Stimulated activated naive CD4-positive, alpha-beta T cell (primary cell): ENCODE results near the gene CHN1.
A peak's percentile ranks its signal among the peaks of the same experiment; 100 is the strongest.

Experiments
- DNase-seq, 6 experiments: peaks; one replicate each; lab custom pipeline; 2025; lab: John Stamatoyannopoulos, UW

The CHN1 gene

GRCh38 chr2:174971868-174972781, 33.1 kb downstream of the CHN1 start:
- no peak for DNase-seq

- no peak for DNase-seq
Measured at GRCh38 chr2:174970092-174970491, 35.1 kb downstream of the CHN1 start.

- peak in 3 of 6 experiments; percentile 20 to 51 (median 41) for DNase-seq
Measured at GRCh38 chr2:174969091-174969734, 36.0 kb downstream of the CHN1 start.

GRCh38 chr2:174967691-174968260, 37.4 kb downstream of the CHN1 start:
- no peak for DNase-seq

GRCh38 chr2:174967086-174967485, 38.1 kb downstream of the CHN1 start:
- DNase-seq, result no peak

GRCh38 chr2:174965992-174966744, 39.0 kb downstream of the CHN1 start:
- no peak for DNase-seq

GRCh38 chr2:174965551-174965950, 39.6 kb downstream of the CHN1 start:
- DNase-seq, result no peak

GRCh38 chr2:174964404-174964803, 40.8 kb downstream of the CHN1 start:
- no peak for DNase-seq

- no peak for DNase-seq
Measured at GRCh38 chr2:174963437-174964400, 41.5 kb downstream of the CHN1 start.

- DNase-seq, result no peak
Measured at GRCh38 chr2:174959787-174960186, 45.4 kb downstream of the CHN1 start.

- DNase-seq, result no peak
Measured at GRCh38 chr2:174957050-174957449, 48.1 kb downstream of the CHN1 start.

GRCh38 chr2:174952607-174953006, 52.6 kb downstream of the CHN1 start:
- DNase-seq, result no peak

GRCh38 chr2:174951745-174952144, 53.4 kb downstream of the CHN1 start:
- no peak for DNase-seq

- DNase-seq, result no peak
Measured at GRCh38 chr2:174949988-174950687, 55.0 kb downstream of the CHN1 start.

- no peak for DNase-seq
Measured at GRCh38 chr2:174945601-174946260, 59.5 kb downstream of the CHN1 start.

- DNase-seq, result no peak
Measured at GRCh38 chr2:174939046-174939445, 66.1 kb downstream of the CHN1 start.

- DNase-seq, result no peak
Measured at GRCh38 chr2:174931724-174932123, 73.5 kb downstream of the CHN1 start.

GRCh38 chr2:174929786-174930185, 75.4 kb downstream of the CHN1 start:
- DNase-seq, result no peak

- no peak for DNase-seq
Measured at GRCh38 chr2:174925046-174925784, 80.0 kb downstream of the CHN1 start.
